AG10803 (cell line): ENCODE results near the gene DAP.

Source experiments
- DNase-seq: peaks from one replicate; pipeline ENCODE4 v3.0.0; 2010; ENCODE audit warnings: low read depth
- H3K4me3 ChIP-seq: 2 replicates; pipeline ENCODE4 v1.5.1; 2011; ENCODE audit warnings: mild to moderate bottlenecking, low read length, control low read depth
- CTCF ChIP-seq: conservative IDR thresholded peaks from 2 replicates; pipeline ENCODE4 v1.5.1; 2011; ENCODE audit warnings: mild to moderate bottlenecking, low read length, control low read depth, inconsistent platforms

Gene DAP

GRCh38 chr5:10660135-10660534 lies 100.9 kb downstream of the DAP start:
- TF ChIP-seq CTCF: no peak
- no peak overlapping the region for H3K4me3 ChIP-seq
- DNase-seq: no peak

GRCh38 chr5:10658265-10658664 lies 102.8 kb downstream of the DAP start:
- H3K4me3 ChIP-seq: no peak overlapping the region
- no peak for TF ChIP-seq CTCF
- DNase-seq: no peak

- peak; percentile 22 for DNase-seq
- no peak for TF ChIP-seq CTCF
Measured at GRCh38 chr5:10655972-10656830, 104.8 kb downstream of the DAP start.

GRCh38 chr5:10655161-10655971 lies 105.7 kb downstream of the DAP start:
- TF ChIP-seq CTCF: no peak
- H3K4me3 ChIP-seq: no peak overlapping the region
- no peak for DNase-seq

More at GRCh38 chr5:10655972-10656830, 104.8 kb downstream of the DAP start:
- no peak overlapping the region for H3K4me3 ChIP-seq

GRCh38 chr5:10654566-10654965 lies 106.5 kb downstream of the DAP start:
- no peak for DNase-seq
- TF ChIP-seq CTCF: no peak
- no peak overlapping the region for H3K4me3 ChIP-seq

GRCh38 chr5:10653751-10654400 lies 107.2 kb downstream of the DAP start:
- no peak for DNase-seq
- H3K4me3 ChIP-seq: no peak overlapping the region
- no peak for TF ChIP-seq CTCF
